Esophagus muscularis mucosa (tissue), 4 donors: ENCODE results near the gene NXT2.
"Not testable (repeated sequence)": the region's sequence is repeated elsewhere in the genome, so short reads cannot be mapped to it uniquely, and the experiment has no call there.

Experiments
- CTCF ChIP-seq, 3 experiments: fragments of 200-600 bp in 2 of 3; fragments of 450-650 bp in 1 of 3; sonication (generic) in 2 of 3; IDR thresholded peaks; one replicate each; pipeline ENCODE4 v1.5.1; 2017 to 2019; ENCODE audit warnings: antibody characterized with exemption in 3 of 3, mild to moderate bottlenecking in 2 of 3, moderate library complexity in 1 of 3
- EP300 ChIP-seq: sonication (generic); formaldehyde crosslinking; IDR thresholded peaks from one replicate; pipeline ENCODE4 v1.6.1; 2017; ENCODE audit warnings: antibody characterized with exemption
- POLR2A ChIP-seq: fragments of 450-650 bp; IDR thresholded peaks from one replicate; pipeline ENCODE4 v1.6.1; 2017; ENCODE audit warnings: antibody characterized with exemption, moderate library complexity, mild to moderate bottlenecking, low read depth
- POLR2AphosphoS5 ChIP-seq, 2 donors: sonication (generic); formaldehyde crosslinking; IDR thresholded peaks; one replicate each; pipeline ENCODE4 v1.6.1; 2017; ENCODE audit warnings: antibody characterized with exemption in 2 of 2

- not testable (repeated sequence) for TF ChIP-seq CTCF (IDR thresholded peaks at IDR 0.05); POLR2A; EP300; POLR2AphosphoS5 (IDR thresholded peaks at IDR 0.05)
These were observed 39.4 kb downstream of the NXT2 start for GRCh38 chrX:109576083-109576482.
